C4-2B (cell line): ENCODE data around the gene CLSTN3.

Experiments
- H3K27ac ChIP-seq: fragments of 450-650 bp; 2 replicates; pipeline ENCODE4 v1.5.1; 2017
- CTCF ChIP-seq: fragments of 450-650 bp; conservative IDR thresholded peaks from 2 replicates; pipeline ENCODE4 v1.5.1; 2017; ENCODE audit warnings: mild to moderate bottlenecking
- ZFX ChIP-seq: fragments of 450-650 bp; IDR thresholded peaks from 2 replicates; pipeline ENCODE4 v1.6.1; 2017

The CLSTN3 gene

GRCh38 chr12:7120166-7120565 lies 10.0 kb upstream of the CLSTN3 start:
- TF ChIP-seq CTCF (no peak), ZFX (no peak)
- no peak overlapping the region for H3K27ac ChIP-seq

GRCh38 chr12:7121324-7121723 lies 8.8 kb upstream of the CLSTN3 start:
- no peak for TF ChIP-seq ZFX
- TF ChIP-seq CTCF, result no peak
- no peak overlapping the region for H3K27ac ChIP-seq

GRCh38 chr12:7122811-7123769 lies 7.1 kb upstream of the CLSTN3 start:
- no peak overlapping the region for H3K27ac ChIP-seq
- no peak for TF ChIP-seq ZFX
- no peak for TF ChIP-seq CTCF

- no peak for TF ChIP-seq ZFX
- TF ChIP-seq CTCF, result no peak
- no peak overlapping the region for H3K27ac ChIP-seq
These were observed 6.2 kb upstream of the CLSTN3 start for GRCh38 chr12:7123806-7124522.

- TF ChIP-seq CTCF, result no peak
- TF ChIP-seq ZFX, result no peak
- no peak overlapping the region for H3K27ac ChIP-seq
These were observed 4.4 kb upstream of the CLSTN3 start for GRCh38 chr12:7125632-7126227.

- TF ChIP-seq CTCF (no peak), ZFX (no peak)
These were observed 2.1 kb upstream of the CLSTN3 start for GRCh38 chr12:7127916-7128626.

More at GRCh38 chr12:7127916-7128626, 2.1 kb upstream of the CLSTN3 start:
- no peak overlapping the region; the same call in 1 of the 2 replicates for H3K27ac ChIP-seq
